Esophagus muscularis mucosa (tissue), 4 donors: ENCODE measurements around the gene FKBP14. TPM values are rescaled to one million over a fixed set of nuclear protein-coding genes. Genes with fewer than 3 reads are reported as not detected.

Experiments used
- DNase-seq: peaks from one replicate; pipeline ENCODE4 v3.0.0-alpha.2; 2017; ENCODE audit errors: extremely low spot score
- H3K27ac ChIP-seq, 4 donors: fragments of 200-600 bp; sonication (generic); replicated peaks in 1 of 4; 1 replicate in 3 of 4; 2 replicates in 1 of 4; pipeline ENCODE4 v1.5.1; 2016 to 2019; ENCODE audit warnings: mild to moderate bottlenecking in 1 of 4
- H3K27me3 ChIP-seq, 4 donors: fragments of 200-600 bp; sonication (generic); one replicate each; pipeline versions ENCODE4 v1.5.1 to v1.6.0; 2016 to 2019
- H3K36me3 ChIP-seq, 4 donors: fragments of 200-600 bp; sonication (generic); one replicate each; pipeline ENCODE4 v1.5.1; 2016 to 2019
- H3K4me1 ChIP-seq, 4 donors: fragments of 200-600 bp; sonication (generic); one replicate each; pipeline ENCODE4 v1.5.1; 2016 to 2019
- H3K4me3 ChIP-seq, 4 donors: fragments of 200-600 bp; sonication (generic); 1 replicate in 2 of 4; 2 replicates in 2 of 4; pipeline ENCODE4 v1.5.1; 2016 to 2019; ENCODE audit warnings: mild to moderate bottlenecking in 4 of 4, moderate library complexity in 1 of 4
- H3K9me3 ChIP-seq, 4 donors: fragments of 200-600 bp; sonication (generic); 1 replicate in 3 of 4; 2 replicates in 1 of 4; pipeline ENCODE4 v1.5.1; 2016 to 2019
- EP300 ChIP-seq: sonication (generic); formaldehyde crosslinking; IDR thresholded peaks from one replicate; pipeline ENCODE4 v1.6.1; 2017; ENCODE audit warnings: antibody characterized with exemption
- POLR2A ChIP-seq: fragments of 450-650 bp; IDR thresholded peaks from one replicate; pipeline ENCODE4 v1.6.1; 2017; ENCODE audit warnings: antibody characterized with exemption, moderate library complexity, mild to moderate bottlenecking, low read depth
- POLR2AphosphoS5 ChIP-seq, 2 donors: sonication (generic); formaldehyde crosslinking; IDR thresholded peaks; one replicate each; pipeline ENCODE4 v1.6.1; 2017; ENCODE audit warnings: antibody characterized with exemption in 2 of 2
- WGBS: methylation state at CpG from one replicate; pipeline ENCODE4 v1.1.5; 2018; 5-methylcytosine and 5-hydroxymethylcytosine counted together
- intact Hi-C: fragments of 100-400 bp; cut with DNase I; formaldehyde crosslinking; loops from one replicate; pipeline ENCODE4 v1.15.1; 2023
- total RNA-seq, 4 donors: library from RNA; depleted of rRNA; stranded (reverse); fragments of >200 nt; gene quantifications; one replicate each; pipeline versions ENCODE4 v1.1.0 to v1.2.1, GENCODE V29; 2016
- TF ChIP-seq, protein P1 (sequence below), 3 experiments: fragments of 200-600 bp in 2 of 3; fragments of 450-650 bp in 1 of 3; sonication (generic) in 2 of 3; IDR thresholded peaks; one replicate each; pipeline ENCODE4 v1.5.1; 2017 to 2019; ENCODE audit warnings: antibody characterized with exemption in 3 of 3, mild to moderate bottlenecking in 2 of 3, moderate library complexity in 1 of 3

FKBP14 gene
- total RNA-seq, 4 donors from 2014 or later: 6.3 to 8.3 (median 7.0) TPM

- DNase-seq: no peak
- H3K27ac ChIP-seq: peak overlapping the region; percentile 88 to 94 (median 92)
- peaks cover 37 to 62% (median 48%) of the 10 kb centered on the region in 4 donors for H3K4me1 ChIP-seq
- peak overlapping the region; percentile 75 to 95 (median 81) for H3K4me3 ChIP-seq
- intact Hi-C loops: loop anchor here (5.0 kb wide), 2 partner anchors 40 to 110 kb away; partner anchors contain the start of gene SCRN1
- no peak for TF ChIP-seq EP300
- TF ChIP-seq POLR2A: no peak
- TF ChIP-seq, protein P1, sequence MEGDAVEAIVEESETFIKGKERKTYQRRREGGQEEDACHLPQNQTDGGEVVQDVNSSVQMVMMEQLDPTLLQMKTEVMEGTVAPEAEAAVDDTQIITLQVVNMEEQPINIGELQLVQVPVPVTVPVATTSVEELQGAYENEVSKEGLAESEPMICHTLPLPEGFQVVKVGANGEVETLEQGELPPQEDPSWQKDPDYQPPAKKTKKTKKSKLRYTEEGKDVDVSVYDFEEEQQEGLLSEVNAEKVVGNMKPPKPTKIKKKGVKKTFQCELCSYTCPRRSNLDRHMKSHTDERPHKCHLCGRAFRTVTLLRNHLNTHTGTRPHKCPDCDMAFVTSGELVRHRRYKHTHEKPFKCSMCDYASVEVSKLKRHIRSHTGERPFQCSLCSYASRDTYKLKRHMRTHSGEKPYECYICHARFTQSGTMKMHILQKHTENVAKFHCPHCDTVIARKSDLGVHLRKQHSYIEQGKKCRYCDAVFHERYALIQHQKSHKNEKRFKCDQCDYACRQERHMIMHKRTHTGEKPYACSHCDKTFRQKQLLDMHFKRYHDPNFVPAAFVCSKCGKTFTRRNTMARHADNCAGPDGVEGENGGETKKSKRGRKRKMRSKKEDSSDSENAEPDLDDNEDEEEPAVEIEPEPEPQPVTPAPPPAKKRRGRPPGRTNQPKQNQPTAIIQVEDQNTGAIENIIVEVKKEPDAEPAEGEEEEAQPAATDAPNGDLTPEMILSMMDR (IDR thresholded peaks at IDR 0.05): no peak
- TF ChIP-seq POLR2AphosphoS5 (IDR thresholded peaks at IDR 0.05): no peak
- WGBS: 3% methylated on average over 10 of the region's 10 CpGs
- H3K27me3 ChIP-seq: no peaks in the 10 kb centered on the region
- no peaks in the 10 kb centered on the region for H3K36me3 ChIP-seq
- no peaks in the 10 kb centered on the region for H3K9me3 ChIP-seq
Observed at GRCh38 chr7:30027065-30027456, 559 bp upstream of the FKBP14 start.

DNA sequence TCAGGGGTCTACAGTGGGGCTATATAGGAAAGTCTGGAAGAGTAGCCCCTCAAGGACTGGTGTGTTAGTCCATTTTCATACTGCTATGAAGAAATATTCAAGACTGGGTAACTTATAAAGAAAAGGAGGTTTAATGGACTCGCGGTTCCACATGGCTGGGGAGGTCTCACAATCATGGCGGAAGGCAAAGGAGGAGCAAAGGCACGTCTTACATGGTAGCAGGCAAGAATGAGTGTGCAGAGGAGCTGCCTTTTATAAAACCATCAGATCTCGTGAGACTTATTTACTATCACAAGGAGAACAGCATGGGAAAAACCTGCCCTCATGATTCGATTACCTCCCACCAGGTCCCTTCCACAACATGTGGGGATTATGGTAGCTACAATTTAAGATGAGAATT, 3.0 kb downstream of the FKBP14 start:
- Histone ChIP-seq H3K36me3 (peaks cover 0 to 1% (median 0%) of the 10 kb centered on the region in 4 donors), H3K27ac (no peak overlapping the region), H3K4me3 (no peak overlapping the region), H3K9me3 (no peaks in the 10 kb centered on the region), H3K27me3 (no peaks in the 10 kb centered on the region), H3K4me1 (peaks cover 22 to 42% (median 32%) of the 10 kb centered on the region in 4 donors)
- intact Hi-C loops: no loop called here
- WGBS: 94% methylated on average over 6 of the region's 6 CpGs
- TF ChIP-seq, protein P1 (IDR thresholded peaks at IDR 0.05): no peak
- TF ChIP-seq POLR2AphosphoS5 (IDR thresholded peaks at IDR 0.05): no peak
- no peak for TF ChIP-seq EP300
- no peak for TF ChIP-seq POLR2A
- DNase-seq: no peak

DNA sequence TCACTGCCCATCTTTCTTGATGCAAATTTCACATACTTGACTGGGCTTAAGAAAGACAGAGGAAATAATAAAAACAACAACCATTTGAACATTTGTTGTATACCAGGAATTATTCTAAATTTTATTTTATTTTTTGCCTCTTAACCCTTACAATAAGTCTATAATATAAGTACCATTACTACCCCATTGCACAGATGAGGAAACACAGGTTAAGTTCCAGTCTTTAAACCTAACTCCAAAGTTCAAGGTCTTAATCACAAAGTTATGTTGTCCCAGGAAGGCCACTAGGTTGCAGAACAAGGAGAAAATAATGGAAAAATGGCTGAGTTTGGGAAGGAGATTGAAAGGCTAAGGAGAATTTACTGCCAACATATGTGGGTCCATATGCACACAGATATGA, 3.5 kb downstream of the FKBP14 start:
- intact Hi-C loops: no loop called here
- DNase-seq: no peak
- Histone ChIP-seq H3K9me3 (no peaks in the 10 kb centered on the region), H3K27ac (no peak overlapping the region), H3K27me3 (no peaks in the 10 kb centered on the region), H3K4me1 (peaks cover 22 to 42% (median 32%) of the 10 kb centered on the region in 4 donors), H3K4me3 (no peak overlapping the region), H3K36me3 (peaks cover 0 to 7% (median 2%) of the 10 kb centered on the region in 4 donors)
- no peak for TF ChIP-seq EP300
- TF ChIP-seq, protein P1 (IDR thresholded peaks at IDR 0.05): no peak
- no peak for TF ChIP-seq POLR2A
- TF ChIP-seq POLR2AphosphoS5 (IDR thresholded peaks at IDR 0.05): no peak

DNA sequence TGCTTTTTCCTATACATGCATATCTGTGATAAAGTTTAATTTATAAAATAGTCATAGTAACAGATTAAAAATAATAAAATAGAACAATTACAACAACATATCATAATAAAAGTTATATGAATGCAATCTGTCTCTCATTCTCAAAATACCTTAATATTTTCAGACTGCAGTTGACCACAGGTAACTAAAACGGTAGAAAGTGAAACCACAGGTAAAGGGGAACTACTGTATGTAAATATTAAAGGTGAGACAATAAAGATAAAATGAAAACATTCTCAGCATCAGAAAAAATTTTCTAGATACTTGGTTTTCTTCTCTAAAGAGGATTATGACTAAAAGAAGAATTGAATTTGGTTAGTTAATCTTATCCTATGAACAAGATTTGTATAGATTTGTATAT, 6.0 kb downstream of the FKBP14 start:
- no peak for DNase-seq
- Histone ChIP-seq H3K4me3 (no peak overlapping the region), H3K27ac (no peak overlapping the region), H3K9me3 (no peaks in the 10 kb centered on the region), H3K4me1 (peaks cover 11 to 25% (median 17%) of the 10 kb centered on the region in 4 donors), H3K27me3 (no peaks in the 10 kb centered on the region), H3K36me3 (peaks cover 0 to 21% (median 9%) of the 10 kb centered on the region in 4 donors)
- intact Hi-C loops: no loop called here
- no peak for TF ChIP-seq POLR2AphosphoS5 (IDR thresholded peaks at IDR 0.05)
- TF ChIP-seq POLR2A: no peak
- TF ChIP-seq EP300: no peak
- WGBS: 72% methylated on average over 1 of the region's 1 CpG

DNA sequence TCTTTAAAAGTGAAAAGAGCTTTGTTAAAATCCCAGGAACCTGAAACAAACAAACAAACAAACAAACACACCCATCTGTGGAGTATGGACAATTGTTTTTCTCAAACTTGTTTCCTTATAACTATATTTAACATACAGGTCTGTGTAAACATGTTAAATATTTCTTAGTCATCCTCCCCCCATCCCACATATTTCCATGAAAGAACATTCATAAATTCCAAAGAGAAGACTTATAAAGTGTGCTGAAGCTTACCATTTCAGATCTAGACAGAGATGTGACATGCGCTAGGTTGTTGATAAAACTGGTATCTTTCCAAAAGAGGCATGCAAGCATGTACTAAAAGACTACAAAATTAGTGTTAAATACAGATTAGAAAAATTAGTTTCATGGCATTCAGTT, 6.5 kb downstream of the FKBP14 start:
- Histone ChIP-seq H3K9me3 (no peaks in the 10 kb centered on the region), H3K4me3 (no peak overlapping the region), H3K27ac (no peak overlapping the region), H3K4me1 (peaks cover 6 to 20% (median 11%) of the 10 kb centered on the region in 4 donors), H3K27me3 (no peaks in the 10 kb centered on the region), H3K36me3 (peaks cover 0 to 23% (median 10%) of the 10 kb centered on the region in 4 donors)
- intact Hi-C loops: no loop called here
- DNase-seq: no peak
- 97% methylated on average over 1 of the region's 1 CpG for WGBS
- TF ChIP-seq, protein P1 (IDR thresholded peaks at IDR 0.05): no peak
- TF ChIP-seq EP300 (no peak), POLR2A (no peak), POLR2AphosphoS5 (IDR thresholded peaks at IDR 0.05) (no peak)
